Activated T-cell treated with anti-CD3 and anti-CD28 coated beads, Interleukin-2, amount 50 U/mL, for 48 hours (primary cell): ENCODE results near the gene TBXA2R.

Experiments
- DNase-seq, 2 experiments: peaks; one replicate each; pipeline ENCODE4 v3.0.0-alpha.2; 2020

The TBXA2R gene

GRCh38 chr19:3618811-3619630 lies 12.3 kb upstream of the TBXA2R start:
- DNase-seq: no peak

GRCh38 chr19:3618144-3618810 lies 11.6 kb upstream of the TBXA2R start:
- DNase-seq: peak; percentile 77 to 78

- DNase-seq: peak in 1 of 2 experiments; percentile 43
Observed at GRCh38 chr19:3617463-3617862, 10.8 kb upstream of the TBXA2R start.

GRCh38 chr19:3615524-3616135 lies 9.0 kb upstream of the TBXA2R start:
- DNase-seq: no peak

- no peak for DNase-seq
Observed at GRCh38 chr19:3614858-3615505, 8.3 kb upstream of the TBXA2R start.

- no peak for DNase-seq
Observed at GRCh38 chr19:3613818-3614661, 7.4 kb upstream of the TBXA2R start.

GRCh38 chr19:3612901-3613741 lies 6.4 kb upstream of the TBXA2R start:
- no peak for DNase-seq

- no peak for DNase-seq
Observed at GRCh38 chr19:3612330-3612729, 5.7 kb upstream of the TBXA2R start.

GRCh38 chr19:3611841-3612240 lies 5.2 kb upstream of the TBXA2R start:
- DNase-seq: no peak

GRCh38 chr19:3610745-3611717 lies 4.4 kb upstream of the TBXA2R start:
- DNase-seq: no peak

- DNase-seq: no peak
Observed at GRCh38 chr19:3609779-3610719, 3.4 kb upstream of the TBXA2R start.

- no peak for DNase-seq
Observed at GRCh38 chr19:3608750-3609322, 2.2 kb upstream of the TBXA2R start.

- no peak for DNase-seq
Observed at GRCh38 chr19:3608079-3608641, 1.5 kb upstream of the TBXA2R start.

GRCh38 chr19:3607303-3608078 lies 816 bp upstream of the TBXA2R start:
- DNase-seq: no peak

- DNase-seq: peak; percentile 48 to 49
Observed at GRCh38 chr19:3606174-3606689, 443 bp downstream of the TBXA2R start.

- no peak for DNase-seq
Observed at GRCh38 chr19:3605770-3606169, 905 bp downstream of the TBXA2R start.

GRCh38 chr19:3605361-3605760 lies 1.3 kb downstream of the TBXA2R start:
- no peak for DNase-seq
